H1 (cell line): ENCODE results near the gene CEBPB. TPM values are rescaled to one million over a fixed set of nuclear protein-coding genes. Genes with fewer than 3 reads are reported as not detected.
A peak's percentile ranks its signal among the peaks of the same experiment; 100 is the strongest.

Experiments used
- RAD21 ChIP-seq, 2 experiments: IDR thresholded peaks in 1 of 2; conservative IDR thresholded peaks in 1 of 2; 2 replicates each; pipeline ENCODE4 v1.6.1; 2011; ENCODE audit warnings: low read depth in 2 of 2, low read length in 2 of 2, improper control_type of control experiment in 1 of 2, inconsistent platforms in 1 of 2, mild to moderate bottlenecking in 1 of 2, moderate library complexity in 1 of 2
- RBBP5 ChIP-seq: IDR thresholded peaks from 2 replicates; pipeline ENCODE4 v1.7.1; 2012; ENCODE audit warnings: low read depth, mild to moderate bottlenecking, inconsistent platforms, low read length, moderate library complexity, borderline replicate concordance
- TAF1 ChIP-seq: IDR thresholded peaks from 2 replicates; pipeline ENCODE4 v1.6.1; 2011; ENCODE audit warnings: mild to moderate bottlenecking, low read depth, low read length
- TBP ChIP-seq: IDR thresholded peaks from 2 replicates; pipeline ENCODE4 v1.6.1; 2011; ENCODE audit warnings: low read depth, low read length, improper control_type of control experiment
- polyA plus RNA-seq, 7 experiments: library from polyadenylated mRNA; depleted of rRNA in 3 of 7; stranded (reverse) in 5 of 7; unstranded in 2 of 7; fragments of >200 nt in 5 of 7; fragments of 200-250 nt in 2 of 7; gene quantifications; 1 replicate in 5 of 7; 2 replicates in 1 of 7; 4 replicates in 1 of 7; pipeline versions ENCODE4 v1.2.1 to v1.2.3, GENCODE V29; 2011 to 2013; ENCODE audit warnings: missing spikeins in 2 of 7, mixed read lengths in 2 of 7
- total RNA-seq: library from RNA; stranded (reverse); fragmentation: NEBNext Ultra II Directional; extraction: Animal tissue kit (Norgen Biotek cat#: 25700); gene quantifications from 2 replicates; pipeline ENCODE4 v1.2.1, GENCODE V29; 2021

Gene CEBPB
- total and polyA plus RNA-seq, 2 of the 8 experiments (the other 6 are each of a cell fraction or from before 2014, with no cell fraction given), result 7.1 to 24.1 TPM

- TF ChIP-seq RAD21 (IDR thresholded peaks at IDR 0.05 in 1 of 2, conservative IDR thresholded peaks at IDR 0.05 in 1 of 2; ENCODE audit: low read depth in 2 of 2, low read length in 2 of 2), result peak; percentile 83 to 86
- TF ChIP-seq TAF1, result peak; percentile 74
- peak; percentile 66; the same call in 1 of the 2 replicates for TF ChIP-seq RBBP5
- peak; percentile 86; the same call in 1 of the 2 replicates for TF ChIP-seq TBP
Observed at GRCh38 chr20:50190251-50191064, at the start of gene CEBPB (continued).
